Embryonic facial prominence (tissue), 1 donor: ENCODE measurements around the gene PCSK6.

Experiments used
- DNase-seq: peaks from one replicate; pipeline ENCODE4 v3.0.0-alpha.2; 2016; ENCODE audit errors: extremely low spot score

The PCSK6 gene

GRCh38 chr15:101489599-101490407 is at the start of gene PCSK6:
PCSK6 (minus strand) TSS chr15:101489707; CDS start chr15:101489670, 37 bp downstream.
- DNase-seq = no peak

- DNase-seq = no peak
Measured at GRCh38 chr15:101538996-101539395, 49.5 kb upstream of the PCSK6 start.

- DNase-seq = no peak
Measured at GRCh38 chr15:101538177-101538576, 48.7 kb upstream of the PCSK6 start.

GRCh38 chr15:101537483-101538080 is 48.1 kb upstream of the PCSK6 start:
- DNase-seq = no peak

GRCh38 chr15:101536875-101537405 is 47.4 kb upstream of the PCSK6 start:
- no peak for DNase-seq

- DNase-seq = no peak
Measured at GRCh38 chr15:101536166-101536874, 46.8 kb upstream of the PCSK6 start.

- DNase-seq = no peak
Measured at GRCh38 chr15:101535170-101535902, 45.8 kb upstream of the PCSK6 start.

GRCh38 chr15:101534376-101534970 is 45.0 kb upstream of the PCSK6 start:
- no peak for DNase-seq

GRCh38 chr15:101533371-101534140 is 44.0 kb upstream of the PCSK6 start:
- no peak for DNase-seq

- no peak for DNase-seq
Measured at GRCh38 chr15:101532865-101533264, 43.4 kb upstream of the PCSK6 start.

GRCh38 chr15:101531170-101531569 is 41.7 kb upstream of the PCSK6 start:
- DNase-seq = no peak

GRCh38 chr15:101530224-101530958 is 40.9 kb upstream of the PCSK6 start:
- DNase-seq = no peak

- no peak for DNase-seq
Measured at GRCh38 chr15:101528917-101529299, 39.4 kb upstream of the PCSK6 start.

- no peak for DNase-seq
Measured at GRCh38 chr15:101528108-101528916, 38.8 kb upstream of the PCSK6 start.

- no peak for DNase-seq
Measured at GRCh38 chr15:101526890-101527289, 37.4 kb upstream of the PCSK6 start.

- no peak for DNase-seq
Measured at GRCh38 chr15:101526442-101526841, 36.9 kb upstream of the PCSK6 start.

- no peak for DNase-seq
Measured at GRCh38 chr15:101526021-101526420, 36.5 kb upstream of the PCSK6 start.

GRCh38 chr15:101525087-101525669 is 35.7 kb upstream of the PCSK6 start:
- no peak for DNase-seq

- DNase-seq = no peak
Measured at GRCh38 chr15:101523560-101523940, 34.0 kb upstream of the PCSK6 start.
